Amniotic stem cell (primary cell): ENCODE data around the gene LRRK1.

Source experiments
- DNase-seq: peaks from one replicate; lab custom pipeline; 2025; lab: John Stamatoyannopoulos, UW

The LRRK1 gene

DNA sequence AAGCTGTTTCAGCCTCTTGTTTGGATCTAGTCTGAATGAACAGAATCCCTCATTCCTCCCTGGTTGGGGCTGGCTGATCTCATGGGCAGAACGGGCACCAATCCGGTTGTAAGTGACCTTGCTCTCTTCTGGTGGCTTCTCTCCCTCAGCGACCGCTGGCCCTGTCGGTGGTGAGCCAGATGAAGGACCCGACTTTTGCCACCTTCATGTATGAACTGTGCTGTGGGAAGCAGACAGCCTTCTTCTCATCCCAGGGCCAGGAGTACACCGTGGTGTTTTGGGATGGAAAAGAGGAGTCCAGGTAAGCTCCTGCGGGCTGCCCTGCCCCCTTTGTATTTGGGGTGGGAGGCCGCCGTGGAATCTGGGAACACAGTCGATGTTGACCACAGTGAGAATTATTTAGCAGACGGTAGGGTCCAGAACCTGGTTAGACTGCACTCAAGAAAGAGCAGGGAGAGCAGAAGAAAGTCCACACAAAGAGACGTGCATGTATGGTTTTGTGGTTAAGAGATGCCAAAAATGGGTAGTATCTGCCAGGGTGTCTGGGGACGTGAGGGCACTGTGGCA lies 138.8 kb downstream of the LRRK1 start:
- no peak for DNase-seq

DNA sequence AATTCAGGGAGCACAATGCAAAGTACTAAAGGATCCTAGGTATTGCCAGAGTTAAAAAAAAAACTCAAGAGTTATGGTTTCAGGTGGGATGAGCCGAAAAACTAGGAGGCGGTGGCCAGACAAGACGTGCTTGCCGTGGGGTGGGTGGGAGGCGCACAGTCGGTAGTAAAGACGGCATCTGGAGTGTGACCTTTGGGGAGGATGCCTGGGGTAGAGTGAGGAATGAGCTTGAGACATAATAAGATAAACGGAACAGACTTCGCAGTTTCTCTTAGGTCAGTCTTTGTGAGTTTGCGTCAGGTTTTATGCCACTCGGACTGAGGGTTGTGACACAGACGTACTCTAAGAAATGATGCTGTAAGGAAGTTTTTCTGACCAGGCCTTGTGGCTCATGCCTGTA lies 139.6 kb downstream of the LRRK1 start:
- DNase-seq: no peak

DNA sequence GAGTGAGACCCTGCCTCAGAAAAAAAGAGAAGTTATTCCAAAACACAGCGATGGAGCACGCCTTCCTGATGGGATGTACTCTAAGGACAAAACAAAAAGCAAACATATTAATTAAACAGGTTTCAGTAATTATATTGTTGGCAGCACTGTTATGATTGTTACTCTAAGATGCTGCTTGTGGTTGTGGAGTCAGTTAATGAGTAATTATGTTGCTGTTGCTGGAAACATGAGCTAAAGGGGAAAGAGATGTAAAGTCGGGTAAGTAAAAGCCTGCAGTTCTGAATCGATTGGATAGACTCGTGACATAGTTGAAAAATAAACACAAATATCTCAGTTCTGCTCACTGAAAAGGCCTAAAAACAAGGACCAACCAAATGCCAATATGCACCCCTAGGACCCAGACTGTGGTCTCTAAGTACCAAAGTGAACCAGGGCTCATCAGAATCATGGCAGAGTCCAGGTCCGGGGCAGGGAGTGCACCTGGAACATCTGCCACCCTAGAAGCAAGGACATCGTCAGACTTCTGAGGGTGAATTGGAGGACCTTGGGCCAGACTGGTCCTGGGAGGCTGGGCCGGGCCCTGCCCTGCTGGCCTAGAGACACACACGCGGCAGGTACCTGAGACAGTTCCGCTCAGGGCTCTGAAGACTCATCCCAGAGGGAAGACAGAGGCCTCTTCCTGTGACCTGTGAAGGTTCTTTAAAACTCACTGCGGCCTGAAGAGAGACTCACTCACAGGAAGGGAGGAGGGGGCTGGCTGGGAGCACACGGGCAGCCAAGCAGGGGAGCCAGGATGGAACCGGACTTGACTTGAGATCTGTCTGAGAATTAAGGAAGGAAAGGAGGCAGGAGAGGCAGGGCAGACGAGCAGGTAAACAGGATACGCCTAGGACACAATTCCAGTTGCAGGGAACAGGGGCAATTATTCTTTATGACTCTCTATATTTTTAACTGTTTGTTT lies 140.5 kb downstream of the LRRK1 start:
- DNase-seq: no peak

DNA sequence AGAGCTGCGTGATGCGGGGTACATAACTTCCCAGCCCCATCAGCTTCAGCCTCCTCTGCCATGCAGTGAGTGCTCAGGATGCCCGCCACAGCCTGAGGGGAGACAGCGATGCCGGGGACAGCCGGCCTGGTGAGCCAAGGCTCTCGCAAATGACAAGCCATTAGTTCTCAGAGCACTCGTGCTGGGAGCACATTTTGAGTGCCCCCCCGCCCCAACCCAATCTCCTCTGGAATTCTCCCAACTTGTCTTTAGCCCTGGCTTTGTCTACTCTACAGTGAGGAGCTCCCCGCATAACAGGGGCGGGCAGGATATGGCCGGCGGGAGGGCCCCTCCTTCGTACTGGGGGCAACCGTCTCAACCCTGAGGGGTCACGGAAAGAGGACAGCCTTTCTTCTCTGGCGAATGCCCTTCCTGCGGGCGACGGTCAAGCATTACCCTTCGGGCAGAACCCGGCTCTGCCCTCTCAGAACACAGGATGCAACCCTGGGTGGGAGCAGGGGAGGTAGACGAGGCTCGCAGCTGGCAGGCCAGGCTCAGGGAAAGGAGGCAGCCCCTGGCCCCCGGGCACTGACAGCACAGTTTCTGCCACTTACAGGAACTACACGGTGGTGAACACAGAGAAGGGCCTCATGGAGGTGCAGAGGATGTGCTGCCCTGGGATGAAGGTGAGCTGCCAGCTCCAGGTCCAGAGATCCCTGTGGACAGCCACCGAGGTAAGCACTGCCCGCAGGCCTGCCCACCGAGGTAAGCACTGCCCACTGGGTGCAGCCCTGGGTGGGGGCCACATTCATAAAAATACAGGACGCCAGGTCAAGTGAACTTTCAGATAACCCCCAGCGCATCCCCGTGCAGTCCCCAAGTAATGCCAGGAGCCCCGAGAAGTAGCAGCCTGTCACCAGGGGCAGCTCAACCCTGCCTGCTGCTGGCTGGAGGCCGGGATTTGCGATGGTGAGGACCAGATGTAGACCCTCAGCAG lies 141.7 kb downstream of the LRRK1 start:
- no peak for DNase-seq

DNA sequence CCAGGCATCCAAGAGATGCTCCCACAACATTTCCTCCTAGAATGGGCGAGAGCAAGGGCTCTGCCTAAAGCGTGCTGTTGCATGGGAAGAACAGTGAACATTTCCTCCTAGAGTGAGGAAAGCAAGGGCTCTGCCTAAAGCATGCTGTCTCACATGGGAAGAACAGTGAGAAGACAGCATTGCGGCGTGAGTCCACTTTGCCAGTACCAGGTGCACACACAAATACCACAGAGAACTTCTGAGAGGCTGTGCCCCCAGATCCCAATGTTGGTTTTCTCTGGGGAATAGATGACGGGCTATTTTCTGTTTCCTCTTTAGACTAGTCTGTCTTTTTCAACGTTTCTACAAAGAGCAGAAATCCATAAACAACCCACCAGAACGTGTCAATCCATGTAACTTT lies 142.9 kb downstream of the LRRK1 start:
- no peak for DNase-seq

DNA sequence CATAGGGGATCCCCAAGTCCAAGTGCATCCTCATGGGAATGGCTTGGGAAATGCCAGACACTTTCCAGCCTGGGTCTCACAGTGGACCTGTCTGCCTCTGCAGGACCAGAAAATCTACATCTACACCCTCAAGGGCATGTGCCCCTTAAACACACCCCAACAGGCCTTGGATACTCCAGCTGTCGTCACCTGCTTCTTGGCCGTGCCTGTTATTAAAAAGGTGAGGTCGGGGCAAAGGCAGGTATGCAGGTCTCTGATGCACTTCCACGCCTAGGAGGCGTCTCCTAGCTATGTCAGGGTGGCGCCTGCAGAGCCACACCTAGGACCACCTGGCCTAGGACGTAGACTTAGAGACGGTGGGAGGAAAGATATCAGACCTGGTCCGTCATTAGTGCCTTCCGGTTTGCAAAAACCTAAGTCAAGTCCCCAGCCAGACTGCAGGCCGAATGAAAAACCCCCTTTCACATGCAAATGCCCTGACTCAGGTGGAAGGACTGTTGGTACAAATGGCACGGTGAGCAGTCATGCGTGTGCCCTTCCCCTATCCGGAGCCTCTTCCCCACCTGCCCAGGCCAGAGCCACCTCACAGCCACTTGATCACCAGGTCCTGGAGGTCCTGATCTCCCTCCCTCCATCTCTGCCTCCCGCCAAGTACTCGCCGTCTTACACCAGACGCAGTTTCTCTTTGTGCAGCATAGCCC lies 143.5 kb downstream of the LRRK1 start:
- no peak for DNase-seq

DNA sequence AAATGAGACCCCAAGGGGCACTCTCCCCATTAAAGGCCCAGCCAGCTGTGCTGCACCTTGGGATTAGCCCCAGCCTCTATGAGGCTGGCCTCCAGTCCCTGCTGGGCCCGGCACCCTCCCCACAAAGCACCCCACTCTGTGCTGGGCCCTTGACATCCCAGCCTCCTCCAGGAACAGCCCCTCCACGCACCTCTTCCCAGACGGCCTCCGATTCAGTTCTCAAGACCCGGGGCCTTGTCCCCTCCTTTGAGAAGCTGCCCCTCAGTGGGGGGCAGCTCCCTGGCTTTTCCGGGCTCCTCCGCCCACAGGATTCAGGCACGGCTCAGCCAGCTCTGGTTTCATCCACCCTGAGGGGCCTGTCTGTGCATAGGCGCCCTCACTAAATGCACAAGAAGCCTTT lies 144.1 kb downstream of the LRRK1 start:
- DNase-seq: no peak

DNA sequence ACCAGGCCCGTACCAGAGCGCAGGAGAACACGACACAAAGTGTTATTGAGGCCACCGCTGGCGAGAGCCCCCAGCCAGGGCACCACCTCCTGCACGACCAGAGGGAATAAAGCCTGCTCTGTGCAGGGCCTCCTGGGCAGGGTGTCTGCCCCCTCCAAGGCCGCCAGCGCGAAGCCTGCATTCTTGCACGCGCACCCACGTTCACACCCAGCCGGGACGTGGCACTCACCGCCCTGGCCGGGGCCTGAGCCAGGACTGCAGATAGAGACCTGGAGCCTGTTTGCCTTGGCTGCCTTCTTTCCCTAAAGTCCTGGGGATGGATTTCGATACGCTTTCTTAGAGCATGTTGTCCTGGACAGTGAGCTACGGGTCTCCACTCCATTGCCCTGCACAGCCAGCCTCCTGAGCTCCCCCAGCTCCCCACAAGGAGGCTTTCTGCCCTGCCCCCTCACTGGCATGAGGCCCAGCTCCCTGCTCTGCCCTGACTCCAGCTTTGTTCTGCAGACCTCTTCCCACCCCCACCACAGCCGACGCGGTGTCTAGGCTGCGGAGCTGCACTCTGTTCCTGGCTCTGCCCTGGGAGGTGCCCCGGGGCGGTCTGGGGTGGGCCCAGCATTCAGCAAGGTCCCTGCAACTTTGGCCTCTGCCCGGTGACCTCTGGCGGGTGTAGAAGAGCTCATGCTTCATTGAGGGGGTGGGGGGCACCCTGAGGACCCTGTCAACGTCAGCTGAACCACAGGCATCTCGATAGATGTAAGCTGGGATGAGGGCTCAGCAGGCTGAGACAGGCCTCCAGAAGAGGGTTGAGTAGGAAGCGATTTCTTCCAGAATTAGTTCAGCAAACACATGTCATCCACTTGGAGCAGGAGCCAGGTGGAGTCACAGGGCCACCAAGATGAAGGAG lies 145.0 kb downstream of the LRRK1 start:
- DNase-seq: no peak

DNA sequence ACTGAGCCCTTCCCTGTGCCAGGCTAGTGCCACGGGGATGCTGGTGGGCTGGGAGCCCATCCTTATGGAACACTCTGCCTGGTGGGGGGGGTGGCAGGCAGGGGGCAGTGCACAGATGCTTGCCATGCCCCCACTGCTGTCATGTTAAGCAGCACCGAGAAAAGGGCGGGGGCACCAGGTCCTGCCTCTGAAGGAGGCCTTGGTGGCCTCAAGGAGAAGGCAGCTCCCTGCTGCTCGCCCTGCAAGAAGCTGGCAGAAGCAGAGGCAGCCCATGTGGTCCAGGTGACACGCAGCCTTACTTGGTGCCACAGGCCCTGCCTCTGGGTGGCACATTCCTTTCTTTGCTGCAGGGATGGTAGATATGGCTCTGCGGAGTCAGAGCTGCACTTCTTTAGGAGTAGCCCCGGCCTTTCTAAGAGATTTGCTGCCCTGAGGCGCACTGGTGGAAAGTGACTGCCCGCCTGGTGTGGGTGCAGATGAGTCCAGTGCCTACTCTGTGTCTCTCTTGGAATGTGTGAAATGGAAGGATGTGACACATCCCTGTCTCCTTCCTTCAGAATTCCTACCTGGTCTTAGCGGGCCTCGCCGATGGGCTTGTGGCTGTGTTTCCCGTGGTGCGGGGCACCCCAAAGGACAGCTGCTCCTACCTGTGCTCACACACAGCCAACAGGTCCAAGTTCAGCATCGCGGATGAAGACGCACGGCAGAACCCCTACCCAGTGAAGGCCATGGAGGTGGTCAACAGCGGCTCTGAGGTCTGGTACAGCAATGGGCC lies 145.8 kb downstream of the LRRK1 start:
- no peak for DNase-seq

DNA sequence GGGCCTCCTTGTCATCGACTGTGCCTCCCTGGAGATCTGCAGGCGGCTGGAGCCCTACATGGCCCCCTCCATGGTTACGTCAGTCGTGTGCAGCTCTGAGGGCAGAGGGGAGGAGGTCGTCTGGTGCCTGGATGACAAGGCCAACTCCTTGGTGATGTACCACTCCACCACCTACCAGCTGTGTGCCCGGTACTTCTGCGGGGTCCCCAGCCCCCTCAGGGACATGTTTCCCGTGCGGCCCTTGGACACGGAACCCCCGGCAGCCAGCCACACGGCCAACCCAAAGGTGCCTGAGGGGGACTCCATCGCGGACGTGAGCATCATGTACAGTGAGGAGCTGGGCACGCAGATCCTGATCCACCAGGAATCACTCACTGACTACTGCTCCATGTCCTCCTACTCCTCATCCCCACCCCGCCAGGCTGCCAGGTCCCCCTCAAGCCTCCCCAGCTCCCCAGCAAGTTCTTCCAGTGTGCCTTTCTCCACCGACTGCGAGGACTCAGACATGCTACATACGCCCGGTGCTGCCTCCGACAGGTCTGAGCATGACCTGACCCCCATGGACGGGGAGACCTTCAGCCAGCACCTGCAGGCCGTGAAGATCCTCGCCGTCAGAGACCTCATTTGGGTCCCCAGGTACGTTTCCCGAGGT lies 146.5 kb downstream of the LRRK1 start:
- DNase-seq: no peak

DNA sequence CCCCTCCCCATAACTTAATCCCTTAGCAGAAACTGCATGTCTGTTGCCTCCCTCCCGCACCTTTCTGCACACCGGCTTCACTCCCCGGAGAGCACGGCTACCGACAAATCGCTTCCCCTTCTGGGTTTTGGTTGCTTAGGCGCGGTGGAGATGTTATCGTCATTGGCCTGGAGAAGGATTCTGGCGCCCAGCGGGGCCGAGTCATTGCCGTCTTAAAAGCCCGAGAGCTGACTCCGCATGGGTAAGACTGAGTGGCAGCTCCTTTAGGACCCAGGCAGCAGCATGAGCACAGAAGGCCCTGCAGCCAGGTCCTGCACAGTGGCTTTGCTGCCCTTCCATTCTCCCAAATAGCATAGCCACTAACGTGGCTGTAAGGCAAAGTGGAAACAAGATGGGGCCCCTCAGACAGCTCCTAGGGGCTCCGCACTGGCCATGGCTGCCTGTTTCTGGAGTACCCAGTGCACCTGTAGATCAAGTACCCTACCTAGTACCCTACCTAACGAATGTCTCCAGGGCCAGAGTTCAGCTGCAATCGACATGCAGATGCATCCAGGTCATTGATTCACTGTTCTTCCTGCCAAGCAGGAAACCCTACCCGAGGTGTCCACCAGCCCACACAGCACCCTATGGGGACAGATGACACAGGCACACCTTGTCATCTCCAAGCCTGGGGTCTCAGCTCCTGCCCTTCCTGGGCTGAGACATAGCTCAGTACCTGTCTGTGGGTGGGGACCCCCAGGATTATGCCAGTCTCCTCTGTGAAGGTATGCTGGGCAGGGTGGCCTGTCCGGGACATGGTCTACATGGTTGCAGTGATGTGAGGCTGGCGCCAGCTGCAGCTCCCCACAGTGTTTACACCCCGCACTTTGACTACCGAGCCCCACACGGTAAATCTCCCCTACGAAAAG lies 147.6 kb downstream of the LRRK1 start:
- DNase-seq: no peak

DNA sequence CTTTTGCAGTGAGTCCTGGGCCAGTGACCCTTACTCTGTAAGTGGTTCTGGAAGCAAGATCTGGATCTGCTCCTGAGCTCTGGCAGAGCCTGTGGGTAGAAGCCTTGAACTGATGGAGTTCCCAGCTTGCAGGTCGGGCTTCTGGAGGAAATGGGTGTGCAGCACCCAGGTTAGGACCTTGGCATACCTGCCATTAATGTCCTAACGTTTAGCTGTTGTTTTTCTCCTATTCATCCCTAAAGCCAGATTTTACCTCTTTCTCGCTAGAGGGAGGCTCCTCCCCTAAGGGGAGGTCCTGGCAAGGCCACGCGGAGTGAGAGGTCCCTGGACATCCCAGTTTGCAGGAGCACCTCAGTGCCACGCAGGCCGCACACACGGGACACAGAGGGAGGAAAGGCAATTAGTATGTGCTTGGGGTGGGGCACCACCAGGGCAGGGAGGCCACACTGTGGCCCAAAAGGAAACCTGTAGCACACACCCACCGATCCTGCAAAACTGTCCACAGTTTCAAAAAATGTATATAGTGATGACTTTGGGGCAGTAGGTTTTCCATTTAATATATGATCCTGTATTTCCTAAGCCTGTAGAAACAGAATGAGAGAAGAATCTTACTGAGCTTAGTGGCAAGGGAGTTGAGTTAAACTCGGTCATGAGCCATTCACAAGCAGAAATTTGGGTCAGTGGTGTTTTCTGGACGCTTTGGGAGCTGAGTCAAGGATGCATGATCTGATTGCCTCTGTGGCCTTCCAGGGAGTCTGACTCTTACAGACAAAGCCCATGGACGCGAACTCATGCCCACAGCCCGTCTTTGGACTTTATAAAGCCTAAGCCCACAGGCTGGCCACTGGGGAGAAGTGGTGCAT lies 148.7 kb downstream of the LRRK1 start:
- DNase-seq: no peak

DNA sequence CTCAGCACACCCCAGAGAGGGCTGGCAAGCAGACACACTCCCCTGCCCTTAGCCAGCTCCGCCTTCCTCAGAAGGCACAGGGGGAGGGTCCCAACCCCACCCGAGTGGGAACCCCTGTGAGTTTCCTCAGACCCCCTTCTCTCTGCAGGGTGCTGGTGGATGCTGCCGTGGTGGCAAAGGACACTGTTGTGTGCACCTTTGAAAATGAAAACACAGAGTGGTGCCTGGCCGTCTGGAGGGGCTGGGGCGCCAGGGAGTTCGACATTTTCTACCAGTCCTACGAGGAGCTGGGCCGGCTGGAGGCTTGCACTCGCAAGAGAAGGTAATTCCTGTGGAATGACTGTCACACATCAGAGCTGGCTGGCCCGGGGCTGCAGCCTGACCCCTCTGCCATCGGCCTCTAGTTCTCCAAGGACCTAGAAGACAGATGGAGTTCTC lies 149.4 kb downstream of the LRRK1 start:
- DNase-seq: no peak

DNA sequence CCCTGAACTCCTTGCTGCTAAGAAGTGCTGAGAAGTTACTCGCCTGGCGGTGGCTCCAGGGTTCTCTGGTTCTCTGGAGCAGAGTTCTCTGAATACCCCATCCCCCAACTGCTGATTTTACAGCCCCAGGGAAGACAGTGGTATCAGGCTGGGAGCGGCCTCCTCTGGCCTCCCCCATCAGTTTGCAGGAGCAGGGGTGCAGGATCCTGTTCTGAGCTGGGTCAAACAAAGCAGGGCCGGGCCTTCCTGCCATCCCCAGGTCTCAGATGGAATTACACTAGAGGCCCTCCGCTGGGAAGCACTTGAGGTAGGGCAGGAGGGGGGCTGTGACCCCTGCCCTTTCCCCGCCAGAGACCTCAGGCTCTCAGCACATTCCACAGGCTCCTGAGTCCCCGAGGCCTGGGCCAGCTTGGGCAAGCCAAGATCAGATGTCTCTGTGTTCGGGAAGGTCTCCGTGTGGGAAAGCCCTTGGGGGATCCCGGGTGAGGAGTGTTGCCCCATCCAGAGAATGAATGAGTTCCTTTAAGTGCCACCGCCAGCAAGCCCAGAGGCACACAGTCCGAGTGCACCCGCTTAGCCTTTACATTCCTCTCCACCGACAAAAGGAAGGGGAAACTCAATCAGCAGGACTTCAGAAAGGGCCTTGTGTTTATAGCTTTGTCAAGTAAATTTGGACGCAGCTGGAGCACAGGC lies 149.9 kb downstream of the LRRK1 start:
- no peak for DNase-seq

DNA sequence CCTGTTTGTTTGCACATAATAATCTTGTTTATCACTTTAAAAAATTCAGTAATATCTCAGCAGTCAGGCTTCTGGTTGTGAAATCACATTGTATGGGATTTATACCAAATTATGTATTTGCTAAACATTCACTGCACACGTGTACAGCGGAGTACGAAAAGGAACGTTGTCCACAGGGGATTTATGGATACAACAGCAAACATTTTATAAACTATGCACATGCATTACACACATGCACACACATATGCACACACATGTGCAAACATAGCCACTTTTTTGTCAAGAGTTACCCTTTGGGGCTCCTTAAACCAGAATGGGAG lies 150.5 kb downstream of the LRRK1 start:
- no peak for DNase-seq

DNA sequence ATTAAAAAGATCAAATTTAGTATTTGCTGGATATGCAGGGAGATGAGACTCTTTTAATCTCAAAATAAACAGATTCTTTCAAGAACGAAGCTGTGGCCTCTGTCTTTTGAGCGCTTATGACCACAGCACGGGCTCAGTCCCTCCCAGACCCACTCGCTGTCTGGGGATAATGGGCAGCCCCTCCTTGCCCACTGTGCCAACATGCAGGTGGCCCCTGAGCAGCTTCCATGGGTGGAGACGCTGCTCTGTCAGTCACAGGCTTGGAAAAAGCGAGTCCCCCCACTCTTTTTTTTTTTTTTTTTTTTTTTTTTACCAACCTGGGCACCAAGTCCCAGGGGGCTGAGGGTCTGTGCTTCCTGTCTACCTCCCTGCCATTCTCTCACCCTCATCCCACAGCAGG lies 150.9 kb downstream of the LRRK1 start:
- DNase-seq: no peak
